OCI-LY1 (cell line): Measurements from ENCODE around the gene NEURL4.

Source experiments
- H2AFZ ChIP-seq: fragments of 200-600 bp; sonication (generic), shearing (Covaris generic); 2 replicates; pipeline ENCODE4 v1.6.0; 2014; ENCODE audit warnings: antibody characterized with exemption, mild to moderate bottlenecking, low read length
- H3F3A ChIP-seq: fragments of 200-600 bp; sonication (generic), shearing (Covaris generic); 2 replicates; pipeline ENCODE4 v1.6.0; 2014; ENCODE audit warnings: mild to moderate bottlenecking, antibody characterized with exemption, low read length, moderate library complexity; ENCODE audit not compliant: insufficient read depth
- H3K27ac ChIP-seq: fragments of 200-600 bp; sonication (generic); 2 replicates; pipeline ENCODE4 v1.5.1; 2014; ENCODE audit warnings: low read length, mixed run types, mild to moderate bottlenecking, low read depth; ENCODE audit not compliant: poor library complexity, severe bottlenecking
- H3K27me3 ChIP-seq: fragments of 200-600 bp; sonication (generic); 2 replicates; pipeline ENCODE4 v1.6.0; 2014; ENCODE audit warnings: antibody characterized with exemption, mild to moderate bottlenecking, low read length, moderate library complexity; ENCODE audit not compliant: insufficient read depth
- H3K36me3 ChIP-seq: fragments of 200-600 bp; sonication (generic); 2 replicates; pipeline ENCODE4 v1.6.1; 2014; ENCODE audit warnings: mild to moderate bottlenecking, antibody characterized with exemption, low read length, moderate library complexity, mixed read lengths; ENCODE audit not compliant: insufficient read depth
- H3K4me1 ChIP-seq: fragments of 200-600 bp; sonication (generic); 2 replicates; pipeline ENCODE4 v1.5.1; 2014; ENCODE audit warnings: mild to moderate bottlenecking, low read length, moderate library complexity; ENCODE audit not compliant: insufficient read depth, severe bottlenecking
- H3K4me2 ChIP-seq: fragments of 200-600 bp; sonication (generic), shearing (Covaris generic); 2 replicates; pipeline ENCODE4 v1.6.1; 2014; ENCODE audit warnings: low read length
- H3K4me3 ChIP-seq: fragments of 200-600 bp; sonication (generic); 2 replicates; pipeline ENCODE4 v1.5.1; 2014; ENCODE audit warnings: low read length, low read depth, mild to moderate bottlenecking, mixed read lengths; ENCODE audit not compliant: poor library complexity, severe bottlenecking
- H3K79me2 ChIP-seq: fragments of 200-600 bp; shearing (Covaris generic); 2 replicates; pipeline ENCODE4 v1.6.1; 2016; ENCODE audit warnings: mixed run types, low read length, mixed read lengths; ENCODE audit not compliant: insufficient read depth
- H3K9ac ChIP-seq: fragments of 200-600 bp; sonication (generic), shearing (Covaris generic); 2 replicates; pipeline ENCODE4 v1.6.1; 2014; ENCODE audit warnings: mild to moderate bottlenecking, low read length, mixed read lengths
- H3K9me2 ChIP-seq: fragments of 200-600 bp; sonication (generic), shearing (Covaris generic); 2 replicates; pipeline ENCODE4 v1.6.1; 2014; ENCODE audit warnings: low read depth, mild to moderate bottlenecking, low read length, mixed read lengths
- H3K9me3 ChIP-seq: fragments of 200-600 bp; shearing (Covaris generic); 2 replicates; pipeline ENCODE4 v1.6.1; 2014; ENCODE audit warnings: low read length, mixed read lengths
- H4K20me1 ChIP-seq: fragments of 200-600 bp; sonication (generic), shearing (Covaris generic); 2 replicates; pipeline ENCODE4 v1.6.0; 2016; ENCODE audit warnings: mild to moderate bottlenecking, low read length; ENCODE audit not compliant: insufficient read depth
- EZH2 ChIP-seq: fragments of 200-600 bp; sonication (generic), shearing (Covaris generic); IDR thresholded peaks from 2 replicates; pipeline ENCODE4 v1.8.0; 2017; ENCODE audit warnings: borderline replicate concordance, mixed run types, mild to moderate bottlenecking, antibody characterized with exemption, low read length, moderate library complexity, mixed read lengths
- TF ChIP-seq, protein P1 (sequence below): fragments of 200-600 bp; sonication (generic), shearing (Covaris generic); IDR thresholded peaks from 2 replicates; pipeline ENCODE4 v1.5.1; 2017; ENCODE audit warnings: mild to moderate bottlenecking, antibody characterized with exemption, low read length, moderate library complexity, mixed read lengths

The NEURL4 gene

DNA sequence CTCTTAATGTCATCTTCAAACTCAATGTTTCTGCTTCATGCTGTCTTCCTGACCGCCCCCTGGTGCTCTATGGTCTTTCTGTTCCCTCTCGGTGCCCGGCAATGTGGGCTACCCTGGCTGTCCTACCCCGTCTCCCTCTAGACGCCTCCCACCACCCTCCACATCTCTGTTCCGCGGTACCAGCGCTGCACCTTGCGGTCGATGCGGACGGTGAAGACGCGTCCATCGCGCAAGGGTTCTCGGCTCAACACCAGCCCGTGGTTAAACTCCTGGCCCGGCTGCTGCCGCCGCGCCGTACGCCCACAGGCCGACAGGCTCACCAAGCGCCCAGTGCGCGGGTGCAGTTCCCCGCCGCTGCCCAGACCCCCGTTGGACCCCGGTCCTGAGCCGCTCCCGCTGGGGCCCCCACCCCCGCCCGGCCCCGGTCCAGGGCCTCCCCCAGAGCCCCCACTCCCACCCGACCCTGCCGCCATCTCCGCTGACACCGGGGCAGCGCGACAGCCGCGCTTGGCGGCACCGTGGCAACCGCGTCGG lies at the start of gene NEURL4:
Gene NEURL4, minus strand, starts transcription at position 496 of the 534 bp plus-strand sequence. Its CDS starts 23 bp downstream, at position 473.
- H4K20me1 ChIP-seq, result no peaks in the 10 kb centered on the region
- H3K9me2 ChIP-seq, result no peaks in the 10 kb centered on the region
- peak within 1 kb of the TSS; percentile 98 for H3K4me3 ChIP-seq
- H3K9me3 ChIP-seq, result no peaks in the 10 kb centered on the region
- peak within 1 kb of the TSS; percentile 94 for H3K9ac ChIP-seq
- H3K4me2 ChIP-seq, result peak within 1 kb of the TSS; percentile 88
- no peaks in the 10 kb centered on the region for H3F3A ChIP-seq
- TF ChIP-seq, protein P1, sequence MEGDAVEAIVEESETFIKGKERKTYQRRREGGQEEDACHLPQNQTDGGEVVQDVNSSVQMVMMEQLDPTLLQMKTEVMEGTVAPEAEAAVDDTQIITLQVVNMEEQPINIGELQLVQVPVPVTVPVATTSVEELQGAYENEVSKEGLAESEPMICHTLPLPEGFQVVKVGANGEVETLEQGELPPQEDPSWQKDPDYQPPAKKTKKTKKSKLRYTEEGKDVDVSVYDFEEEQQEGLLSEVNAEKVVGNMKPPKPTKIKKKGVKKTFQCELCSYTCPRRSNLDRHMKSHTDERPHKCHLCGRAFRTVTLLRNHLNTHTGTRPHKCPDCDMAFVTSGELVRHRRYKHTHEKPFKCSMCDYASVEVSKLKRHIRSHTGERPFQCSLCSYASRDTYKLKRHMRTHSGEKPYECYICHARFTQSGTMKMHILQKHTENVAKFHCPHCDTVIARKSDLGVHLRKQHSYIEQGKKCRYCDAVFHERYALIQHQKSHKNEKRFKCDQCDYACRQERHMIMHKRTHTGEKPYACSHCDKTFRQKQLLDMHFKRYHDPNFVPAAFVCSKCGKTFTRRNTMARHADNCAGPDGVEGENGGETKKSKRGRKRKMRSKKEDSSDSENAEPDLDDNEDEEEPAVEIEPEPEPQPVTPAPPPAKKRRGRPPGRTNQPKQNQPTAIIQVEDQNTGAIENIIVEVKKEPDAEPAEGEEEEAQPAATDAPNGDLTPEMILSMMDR, result no peak
- TF ChIP-seq EZH2, result no peak
- no peaks in the 10 kb centered on the region for H3K79me2 ChIP-seq
- H3K27me3 ChIP-seq, result no peaks in the 10 kb centered on the region
- H2AFZ ChIP-seq, result no peak within 1 kb of the TSS
- peaks cover 34% of the 10 kb centered on the region for H3K4me1 ChIP-seq
- peaks cover 26% of the 10 kb centered on the region; the same call in 1 of the 2 replicates for H3K36me3 ChIP-seq
- H3K27ac ChIP-seq, result peak within 1 kb of the TSS; percentile 81

DNA sequence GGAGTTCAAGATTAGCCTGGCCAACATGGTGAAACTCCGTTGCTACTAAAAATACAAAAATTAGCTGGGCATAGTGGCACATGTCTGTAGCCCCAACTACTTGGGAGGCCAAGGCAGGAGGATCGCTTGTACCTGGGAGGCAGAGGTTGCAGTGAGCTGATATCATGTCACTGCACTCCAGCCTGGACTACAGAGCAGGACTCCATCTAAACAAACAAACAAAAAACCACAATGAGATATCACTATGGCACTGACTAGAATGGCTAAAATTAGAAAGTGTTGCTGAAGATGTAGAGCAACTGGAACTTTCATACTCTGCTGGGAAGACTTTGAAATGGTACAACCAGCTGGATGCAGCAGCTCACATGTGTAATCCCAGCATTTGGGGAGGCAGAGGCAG lies 45.2 kb upstream of the NEURL4 start:
- Histone ChIP-seq H3K36me3 (no peaks in the 10 kb centered on the region), H3K27ac (no peak overlapping the region), H3K4me1 (no peaks in the 10 kb centered on the region), H3K4me3 (no peak overlapping the region), H3K4me2 (no peak overlapping the region), H3K9me3 (peaks cover 3% of the 10 kb centered on the region), H3K79me2 (no peaks in the 10 kb centered on the region), H3K9me2 (no peaks in the 10 kb centered on the region), H4K20me1 (no peaks in the 10 kb centered on the region), H3K27me3 (no peaks in the 10 kb centered on the region; the same call in 1 of the 2 replicates), H3F3A (no peaks in the 10 kb centered on the region), H3K9ac (no peak overlapping the region), H2AFZ (no peak overlapping the region)
- no peak for TF ChIP-seq EZH2
- TF ChIP-seq, protein P1, result no peak

DNA sequence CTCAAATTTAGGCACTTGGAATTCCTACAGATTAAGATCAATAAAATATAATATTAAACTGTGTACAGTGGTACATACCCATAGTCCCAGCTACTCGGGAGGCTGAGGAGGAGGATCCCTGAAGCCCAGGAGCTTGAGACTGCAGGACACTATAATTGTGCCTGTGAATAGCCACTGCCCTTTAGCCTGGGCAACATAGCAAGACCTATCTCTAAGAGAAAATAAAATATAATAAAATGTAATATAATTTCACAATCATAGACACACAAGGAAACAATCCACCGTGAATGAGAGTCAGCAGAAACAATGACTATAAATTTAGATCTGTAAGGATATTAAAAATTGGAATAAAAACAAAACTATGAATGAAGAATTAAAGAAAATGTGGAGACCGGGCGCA lies 41.7 kb upstream of the NEURL4 start:
- Histone ChIP-seq H3K27me3 (no peaks in the 10 kb centered on the region), H2AFZ (no peak overlapping the region), H3K4me2 (no peak overlapping the region), H3K9ac (no peak overlapping the region), H3K9me3 (no peaks in the 10 kb centered on the region), H4K20me1 (no peaks in the 10 kb centered on the region), H3K9me2 (no peaks in the 10 kb centered on the region), H3F3A (no peaks in the 10 kb centered on the region), H3K4me3 (no peak overlapping the region), H3K79me2 (no peaks in the 10 kb centered on the region), H3K4me1 (no peaks in the 10 kb centered on the region), H3K27ac (no peak overlapping the region), H3K36me3 (no peaks in the 10 kb centered on the region)
- no peak for TF ChIP-seq EZH2
- TF ChIP-seq, protein P1, result no peak
